ENCODE results near the gene NXF1. TPM values are rescaled to one million over a fixed set of nuclear protein-coding genes. Genes with fewer than 3 reads are reported as not detected.

Gene NXF1
- total and polyA plus RNA-seq, 2 of the 13 experiments (the other 11 are each of a cell fraction or from before 2014, with no cell fraction given): 30.4 to 30.9 TPM

DNA sequence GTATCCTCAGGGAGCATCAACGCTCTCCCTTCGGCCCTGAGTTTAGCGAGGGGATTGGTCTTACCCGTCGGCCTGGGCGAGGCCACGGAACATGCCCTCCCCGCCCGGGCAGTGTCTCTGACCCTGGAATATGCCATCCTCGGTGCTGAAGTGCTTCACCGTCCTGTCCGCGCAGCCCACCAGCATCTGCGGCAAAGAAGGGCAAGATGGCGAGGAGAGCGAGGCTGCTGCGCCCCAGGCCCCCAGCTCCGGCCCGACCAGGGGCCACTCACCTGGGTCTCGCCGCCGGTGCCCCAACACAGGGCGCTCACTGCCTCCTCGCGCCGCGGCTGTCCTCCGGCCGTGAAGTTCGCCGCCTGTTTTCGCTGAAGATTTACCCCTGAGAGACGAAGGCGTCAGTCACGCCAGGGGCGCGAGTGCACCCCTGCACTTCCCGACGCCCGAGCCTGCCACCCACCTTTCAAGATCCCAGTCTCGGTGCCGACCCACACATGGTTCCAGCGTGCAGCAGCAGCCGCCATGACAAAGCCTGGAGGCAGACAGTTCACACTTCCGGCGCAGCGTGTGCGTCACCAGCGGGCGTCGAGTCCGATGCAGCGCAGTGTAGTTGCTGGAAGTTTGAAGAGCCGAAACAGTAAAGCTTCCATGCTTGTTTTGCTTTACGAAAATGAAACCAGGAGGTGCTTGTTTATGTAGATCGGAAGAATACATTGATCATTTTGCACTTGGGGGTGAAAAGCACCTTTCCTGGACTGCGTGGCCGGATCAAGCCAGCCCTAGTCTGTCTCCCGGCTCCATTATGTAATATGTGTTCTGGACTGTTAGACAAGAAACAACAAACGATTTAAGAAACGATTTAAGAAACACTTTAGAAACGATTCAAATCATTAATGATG lies 34.1 kb upstream of the NXF1 start, which contains the start of gene WDR74 (continued):
- TF ChIP-seq, protein P1, sequence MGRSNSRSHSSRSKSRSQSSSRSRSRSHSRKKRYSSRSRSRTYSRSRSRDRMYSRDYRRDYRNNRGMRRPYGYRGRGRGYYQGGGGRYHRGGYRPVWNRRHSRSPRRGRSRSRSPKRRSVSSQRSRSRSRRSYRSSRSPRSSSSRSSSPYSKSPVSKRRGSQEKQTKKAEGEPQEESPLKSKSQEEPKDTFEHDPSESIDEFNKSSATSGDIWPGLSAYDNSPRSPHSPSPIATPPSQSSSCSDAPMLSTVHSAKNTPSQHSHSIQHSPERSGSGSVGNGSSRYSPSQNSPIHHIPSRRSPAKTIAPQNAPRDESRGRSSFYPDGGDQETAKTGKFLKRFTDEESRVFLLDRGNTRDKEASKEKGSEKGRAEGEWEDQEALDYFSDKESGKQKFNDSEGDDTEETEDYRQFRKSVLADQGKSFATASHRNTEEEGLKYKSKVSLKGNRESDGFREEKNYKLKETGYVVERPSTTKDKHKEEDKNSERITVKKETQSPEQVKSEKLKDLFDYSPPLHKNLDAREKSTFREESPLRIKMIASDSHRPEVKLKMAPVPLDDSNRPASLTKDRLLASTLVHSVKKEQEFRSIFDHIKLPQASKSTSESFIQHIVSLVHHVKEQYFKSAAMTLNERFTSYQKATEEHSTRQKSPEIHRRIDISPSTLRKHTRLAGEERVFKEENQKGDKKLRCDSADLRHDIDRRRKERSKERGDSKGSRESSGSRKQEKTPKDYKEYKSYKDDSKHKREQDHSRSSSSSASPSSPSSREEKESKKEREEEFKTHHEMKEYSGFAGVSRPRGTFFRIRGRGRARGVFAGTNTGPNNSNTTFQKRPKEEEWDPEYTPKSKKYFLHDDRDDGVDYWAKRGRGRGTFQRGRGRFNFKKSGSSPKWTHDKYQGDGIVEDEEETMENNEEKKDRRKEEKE (IDR thresholded peaks at IDR 0.05): no peak
- TF ChIP-seq ZNF605 (CRISPR knock-in tag; IDR thresholded peaks at IDR 0.05) (peak; percentile 90), ZNF740 (CRISPR knock-in tag; IDR thresholded peaks at IDR 0.05) (no peak), ZNF891 (CRISPR knock-in tag; IDR thresholded peaks at IDR 0.05) (peak; percentile 89; the same call in 1 of the 2 replicates), STAT5B (CRISPR knock-in tag; IDR thresholded peaks at IDR 0.05) (peak; percentile 61; the same call in 1 of the 2 replicates), AKAP8 (CRISPR knock-in tag; IDR thresholded peaks at IDR 0.05) (peak; percentile 31; the same call in 1 of the 2 replicates), BRD4 (CRISPR knock-in tag; IDR thresholded peaks at IDR 0.05) (peak; percentile 91; the same call in 1 of the 2 replicates), MXD1 (CRISPR knock-in tag; IDR thresholded peaks at IDR 0.05) (peak; percentile 99; the same call in 1 of the 2 replicates), JUND (CRISPR knock-in tag; IDR thresholded peaks at IDR 0.05) (peak; percentile 53; the same call in 1 of the 2 replicates), ZSCAN20 (CRISPR knock-in tag; IDR thresholded peaks at IDR 0.05; ENCODE audit: borderline replicate concordance) (no peak), ZNF589 (CRISPR knock-in tag; conservative IDR thresholded peaks at IDR 0.05) (0 out of 2 replicates have a peak, but pooled peaks have one; percentile 52), ERF (CRISPR knock-in tag; IDR thresholded peaks at IDR 0.05) (peak; percentile 94), CBX5 (CRISPR knock-in tag; IDR thresholded peaks at IDR 0.05; ENCODE audit: borderline replicate concordance) (peak; percentile 74; the same call in 1 of the 2 replicates)
- TF ChIP-seq, protein P2, sequence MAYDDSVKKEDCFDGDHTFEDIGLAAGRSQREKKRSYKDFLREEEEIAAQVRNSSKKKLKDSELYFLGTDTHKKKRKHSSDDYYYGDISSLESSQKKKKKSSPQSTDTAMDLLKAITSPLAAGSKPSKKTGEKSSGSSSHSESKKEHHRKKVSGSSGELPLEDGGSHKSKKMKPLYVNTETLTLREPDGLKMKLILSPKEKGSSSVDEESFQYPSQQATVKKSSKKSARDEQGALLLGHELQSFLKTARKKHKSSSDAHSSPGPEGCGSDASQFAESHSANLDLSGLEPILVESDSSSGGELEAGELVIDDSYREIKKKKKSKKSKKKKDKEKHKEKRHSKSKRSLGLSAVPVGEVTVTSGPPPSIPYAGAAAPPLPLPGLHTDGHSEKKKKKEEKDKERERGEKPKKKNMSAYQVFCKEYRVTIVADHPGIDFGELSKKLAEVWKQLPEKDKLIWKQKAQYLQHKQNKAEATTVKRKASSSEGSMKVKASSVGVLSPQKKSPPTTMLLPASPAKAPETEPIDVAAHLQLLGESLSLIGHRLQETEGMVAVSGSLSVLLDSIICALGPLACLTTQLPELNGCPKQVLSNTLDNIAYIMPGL (CRISPR knock-in tag; IDR thresholded peaks at IDR 0.05; ENCODE audit: borderline replicate concordance in 1 of 2, low read depth in 1 of 2): peak; percentile 71 to 83; a peak in 3 of 4 replicates
- TF ChIP-seq, protein P3, sequence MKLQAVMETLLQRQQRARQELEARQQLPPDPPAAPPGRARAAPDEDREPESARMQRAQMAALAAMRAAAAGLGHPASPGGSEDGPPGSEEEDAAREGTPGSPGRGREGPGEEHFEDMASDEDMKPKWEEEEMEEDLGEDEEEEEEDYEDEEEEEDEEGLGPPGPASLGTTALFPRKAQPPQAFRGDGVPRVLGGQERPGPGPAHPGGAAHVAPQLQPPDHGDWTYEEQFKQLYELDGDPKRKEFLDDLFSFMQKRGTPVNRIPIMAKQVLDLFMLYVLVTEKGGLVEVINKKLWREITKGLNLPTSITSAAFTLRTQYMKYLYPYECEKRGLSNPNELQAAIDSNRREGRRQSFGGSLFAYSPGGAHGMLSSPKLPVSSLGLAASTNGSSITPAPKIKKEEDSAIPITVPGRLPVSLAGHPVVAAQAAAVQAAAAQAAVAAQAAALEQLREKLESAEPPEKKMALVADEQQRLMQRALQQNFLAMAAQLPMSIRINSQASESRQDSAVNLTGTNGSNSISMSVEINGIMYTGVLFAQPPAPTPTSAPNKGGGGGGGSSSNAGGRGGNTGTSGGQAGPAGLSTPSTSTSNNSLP (IDR thresholded peaks at IDR 0.05; ENCODE audit: low read depth, low read length): no peak
- TF ChIP-seq, protein P4, sequence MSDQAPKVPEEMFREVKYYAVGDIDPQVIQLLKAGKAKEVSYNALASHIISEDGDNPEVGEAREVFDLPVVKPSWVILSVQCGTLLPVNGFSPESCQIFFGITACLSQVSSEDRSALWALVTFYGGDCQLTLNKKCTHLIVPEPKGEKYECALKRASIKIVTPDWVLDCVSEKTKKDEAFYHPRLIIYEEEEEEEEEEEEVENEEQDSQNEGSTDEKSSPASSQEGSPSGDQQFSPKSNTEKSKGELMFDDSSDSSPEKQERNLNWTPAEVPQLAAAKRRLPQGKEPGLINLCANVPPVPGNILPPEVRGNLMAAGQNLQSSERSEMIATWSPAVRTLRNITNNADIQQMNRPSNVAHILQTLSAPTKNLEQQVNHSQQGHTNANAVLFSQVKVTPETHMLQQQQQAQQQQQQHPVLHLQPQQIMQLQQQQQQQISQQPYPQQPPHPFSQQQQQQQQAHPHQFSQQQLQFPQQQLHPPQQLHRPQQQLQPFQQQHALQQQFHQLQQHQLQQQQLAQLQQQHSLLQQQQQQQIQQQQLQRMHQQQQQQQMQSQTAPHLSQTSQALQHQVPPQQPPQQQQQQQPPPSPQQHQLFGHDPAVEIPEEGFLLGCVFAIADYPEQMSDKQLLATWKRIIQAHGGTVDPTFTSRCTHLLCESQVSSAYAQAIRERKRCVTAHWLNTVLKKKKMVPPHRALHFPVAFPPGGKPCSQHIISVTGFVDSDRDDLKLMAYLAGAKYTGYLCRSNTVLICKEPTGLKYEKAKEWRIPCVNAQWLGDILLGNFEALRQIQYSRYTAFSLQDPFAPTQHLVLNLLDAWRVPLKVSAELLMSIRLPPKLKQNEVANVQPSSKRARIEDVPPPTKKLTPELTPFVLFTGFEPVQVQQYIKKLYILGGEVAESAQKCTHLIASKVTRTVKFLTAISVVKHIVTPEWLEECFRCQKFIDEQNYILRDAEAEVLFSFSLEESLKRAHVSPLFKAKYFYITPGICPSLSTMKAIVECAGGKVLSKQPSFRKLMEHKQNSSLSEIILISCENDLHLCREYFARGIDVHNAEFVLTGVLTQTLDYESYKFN (CRISPR knock-in tag; conservative IDR thresholded peaks at IDR 0.05): peak; percentile 44
